ENCODE measurements around the gene CTNNA2.

GRCh38 chr2:79554899-79555298 lies 42.0 kb downstream of the CTNNA2 start:
- no peak for TF ChIP-seq EP300 (IDR thresholded peaks at IDR 0.05)
- no peak for TF ChIP-seq POLR2AphosphoS5 (IDR thresholded peaks at IDR 0.05)
- no peak for TF ChIP-seq POLR2A (IDR thresholded peaks at IDR 0.05)
- TF ChIP-seq CTCF (IDR thresholded peaks at IDR 0.05): no peak
